ENCODE measurements around the gene COG3. TPM values are rescaled to one million over a fixed set of nuclear protein-coding genes. Genes with fewer than 3 reads are reported as not detected.

COG3 gene, protein sequence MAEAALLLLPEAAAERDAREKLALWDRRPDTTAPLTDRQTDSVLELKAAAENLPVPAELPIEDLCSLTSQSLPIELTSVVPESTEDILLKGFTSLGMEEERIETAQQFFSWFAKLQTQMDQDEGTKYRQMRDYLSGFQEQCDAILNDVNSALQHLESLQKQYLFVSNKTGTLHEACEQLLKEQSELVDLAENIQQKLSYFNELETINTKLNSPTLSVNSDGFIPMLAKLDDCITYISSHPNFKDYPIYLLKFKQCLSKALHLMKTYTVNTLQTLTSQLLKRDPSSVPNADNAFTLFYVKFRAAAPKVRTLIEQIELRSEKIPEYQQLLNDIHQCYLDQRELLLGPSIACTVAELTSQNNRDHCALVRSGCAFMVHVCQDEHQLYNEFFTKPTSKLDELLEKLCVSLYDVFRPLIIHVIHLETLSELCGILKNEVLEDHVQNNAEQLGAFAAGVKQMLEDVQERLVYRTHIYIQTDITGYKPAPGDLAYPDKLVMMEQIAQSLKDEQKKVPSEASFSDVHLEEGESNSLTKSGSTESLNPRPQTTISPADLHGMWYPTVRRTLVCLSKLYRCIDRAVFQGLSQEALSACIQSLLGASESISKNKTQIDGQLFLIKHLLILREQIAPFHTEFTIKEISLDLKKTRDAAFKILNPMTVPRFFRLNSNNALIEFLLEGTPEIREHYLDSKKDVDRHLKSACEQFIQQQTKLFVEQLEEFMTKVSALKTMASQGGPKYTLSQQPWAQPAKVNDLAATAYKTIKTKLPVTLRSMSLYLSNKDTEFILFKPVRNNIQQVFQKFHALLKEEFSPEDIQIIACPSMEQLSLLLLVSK
- total RNA-seq: 47.8 and 60.5 TPM in 2 replicates

DNA sequence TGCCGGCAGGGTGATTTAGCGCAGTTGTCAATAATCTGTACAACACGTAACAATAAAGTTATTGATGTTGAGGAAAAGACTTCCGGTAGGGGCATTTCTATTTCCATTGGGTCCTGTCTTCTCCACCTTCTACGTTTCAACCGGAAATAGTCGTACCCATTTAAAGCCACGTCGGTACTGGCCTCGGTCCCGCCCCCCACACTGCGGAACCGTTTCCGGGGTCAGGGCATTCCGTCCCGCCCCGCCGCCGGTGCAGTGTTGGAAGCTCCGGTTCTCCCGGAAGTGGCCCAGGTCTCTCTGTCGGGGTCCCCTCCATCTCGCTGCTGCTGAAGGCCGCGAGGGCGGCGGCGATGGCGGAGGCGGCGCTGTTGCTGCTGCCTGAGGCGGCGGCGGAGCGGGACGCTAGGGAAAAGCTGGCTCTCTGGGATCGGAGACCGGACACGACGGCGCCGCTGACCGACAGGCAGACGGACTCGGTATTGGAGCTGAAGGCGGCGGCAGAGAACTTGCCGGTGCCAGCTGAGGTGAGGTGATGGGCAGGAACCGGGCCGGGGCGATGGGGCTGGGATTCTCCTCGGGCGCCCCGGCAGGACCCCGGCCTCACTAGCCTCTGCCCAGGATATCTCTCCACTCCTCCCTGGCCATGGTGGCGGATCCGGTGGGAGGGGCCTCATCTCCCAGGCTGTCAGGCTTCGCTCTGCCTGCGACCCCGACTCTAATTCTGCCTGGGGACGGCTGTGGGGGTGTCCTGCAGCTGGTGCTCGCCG, at the start of gene COG3:
Gene COG3 (plus strand): TSS at position 253 of the 767 bp plus-strand sequence. CDS start 98 bp downstream, at position 351.

DNA sequence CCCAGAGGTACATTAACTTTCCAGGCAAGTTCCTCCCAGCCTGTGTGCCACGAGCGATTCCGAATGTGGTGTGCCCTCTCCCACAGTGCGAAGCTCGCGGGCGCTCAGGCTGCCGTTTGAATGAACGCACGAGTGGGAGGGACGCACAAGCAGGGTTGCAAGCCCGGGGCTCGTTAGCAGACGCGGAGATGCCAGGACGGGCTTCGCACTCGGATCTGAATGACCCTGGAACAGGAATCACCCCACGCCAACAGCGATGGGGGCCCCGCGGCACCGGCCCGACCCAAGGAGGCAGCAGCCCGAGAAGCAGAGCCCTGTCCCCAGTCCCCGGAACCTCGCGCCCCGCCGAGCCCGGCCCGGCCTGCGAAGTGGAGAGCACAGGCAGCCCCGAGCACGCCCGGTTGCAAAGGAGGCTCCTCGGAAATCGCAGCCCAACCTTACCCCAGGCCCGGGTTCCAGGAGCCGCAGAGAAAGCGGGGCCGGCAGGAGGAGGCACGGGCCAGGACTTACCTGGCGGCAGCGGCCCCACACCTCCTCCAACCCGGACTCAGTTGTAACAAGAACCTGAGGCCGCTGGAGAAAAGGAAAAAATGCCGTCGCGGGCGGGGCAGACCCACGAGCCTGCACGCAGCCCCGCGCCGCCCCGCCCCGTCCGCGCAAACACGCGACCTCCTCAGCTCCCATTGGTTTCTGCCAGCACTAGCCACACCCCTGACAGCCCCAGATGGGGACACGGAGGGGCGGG, 46.8 kb upstream of the COG3 start, which contains the start of gene SLC25A30:
Gene SLC25A30 (minus strand): TSS at position 584 of the 745 bp plus-strand sequence. CDS start 6,948 bp downstream, outside the sequence.

Other genes with a start within 250 kb of the COG3 start
- gene TPT1, start 123.8 kb upstream of the COG3 start, total RNA-seq: 3,505 and 5,167 TPM in 2 replicates
- gene SLC25A30, start 46.6 kb upstream of the COG3 start, total RNA-seq: 21.5 and 26.6 TPM in 2 replicates
- not detected in 2 replicates for gene ERICH6B, start 150.8 kb downstream of the COG3 start, total RNA-seq
- under 0.01 and 0.07 TPM in 2 replicates for gene CBY2, start 237.4 kb downstream of the COG3 start, total RNA-seq

Data from nasal cavity respiratory epithelium epithelial cell of viscerocranial mucosa (primary cell).